Trophoblast cell (in vitro differentiated cells and primary cell): ENCODE results near the gene CEBPB.

ENCODE experiments used
- DNase-seq, 2 donors: peaks; one replicate each; pipeline ENCODE4 v3.0.0-alpha.2; 2016
- H2AFZ ChIP-seq: 2 replicates; pipeline ENCODE4 v1.6.1; 2013; ENCODE audit warnings: low read length, moderate library complexity, mild to moderate bottlenecking; ENCODE audit not compliant: insufficient read depth, poor library complexity
- H2AK5ac ChIP-seq: 2 replicates; pipeline ENCODE4 v1.6.1; 2013; ENCODE audit warnings: mild to moderate bottlenecking, low read length
- H2BK120ac ChIP-seq: 2 replicates; pipeline ENCODE4 v1.6.1; 2013; ENCODE audit warnings: low read length, mild to moderate bottlenecking, moderate library complexity; ENCODE audit not compliant: insufficient read depth, poor library complexity
- H2BK12ac ChIP-seq: 2 replicates; pipeline ENCODE4 v1.6.1; 2013; ENCODE audit warnings: mild to moderate bottlenecking, low read length, moderate library complexity
- H2BK5ac ChIP-seq: 2 replicates; pipeline ENCODE4 v1.6.1; 2013; ENCODE audit warnings: low read length, low read depth, moderate library complexity, mild to moderate bottlenecking; ENCODE audit not compliant: poor library complexity
- H3K14ac ChIP-seq: 2 replicates; pipeline ENCODE4 v1.6.1; 2013; ENCODE audit warnings: mild to moderate bottlenecking, low read length
- H3K18ac ChIP-seq: 2 replicates; pipeline ENCODE4 v1.6.1; 2013; ENCODE audit warnings: mild to moderate bottlenecking, low read length
- H3K23ac ChIP-seq: 2 replicates; pipeline ENCODE4 v1.6.1; 2013; ENCODE audit warnings: low read length
- H3K27ac ChIP-seq: 2 replicates; pipeline ENCODE4 v1.5.1; 2013; ENCODE audit warnings: low read depth, mild to moderate bottlenecking, inconsistent platforms, low read length, moderate library complexity
- H3K27me3 ChIP-seq: 2 replicates; pipeline ENCODE4 v1.6.1; 2013; ENCODE audit warnings: inconsistent platforms, mild to moderate bottlenecking, low read length, moderate library complexity; ENCODE audit not compliant: insufficient read depth
- H3K36me3 ChIP-seq, 2 experiments: 1 replicate in 1 of 2; 2 replicates in 1 of 2; pipeline ENCODE4 v1.6.1; 2013; ENCODE audit warnings: low read length in 2 of 2, mild to moderate bottlenecking in 2 of 2, moderate library complexity in 1 of 2; ENCODE audit not compliant: insufficient read depth in 2 of 2, control insufficient read depth in 1 of 2
- H3K4ac ChIP-seq: 2 replicates; pipeline ENCODE4 v1.6.1; 2013; ENCODE audit warnings: low read depth, mild to moderate bottlenecking, low read length, moderate library complexity
- H3K4me1 ChIP-seq, 2 experiments: 1 replicate in 1 of 2; 2 replicates in 1 of 2; pipeline ENCODE4 v1.6.1; 2013; ENCODE audit warnings: low read length in 2 of 2, mild to moderate bottlenecking in 2 of 2, moderate library complexity in 1 of 2; ENCODE audit not compliant: insufficient read depth in 2 of 2, control insufficient read depth in 1 of 2
- H3K4me2 ChIP-seq: 2 replicates; pipeline ENCODE4 v1.6.1; 2013; ENCODE audit warnings: inconsistent platforms, mild to moderate bottlenecking, low read length, moderate library complexity
- H3K4me3 ChIP-seq: 2 replicates; pipeline ENCODE4 v1.5.1; 2013; ENCODE audit warnings: mild to moderate bottlenecking, low read depth, low read length, inconsistent platforms
- H3K79me1 ChIP-seq: one replicate; pipeline ENCODE4 v1.6.1; 2013; ENCODE audit warnings: low read length
- H3K79me2 ChIP-seq: 2 replicates; pipeline ENCODE4 v1.6.1; 2013; ENCODE audit warnings: low read length, mild to moderate bottlenecking; ENCODE audit not compliant: control insufficient read depth, insufficient read depth, poor library complexity
- H3K9ac ChIP-seq: 2 replicates; pipeline ENCODE4 v1.6.1; 2013; ENCODE audit warnings: mild to moderate bottlenecking, low read length
- H3K9me3 ChIP-seq: 2 replicates; pipeline ENCODE4 v1.6.1; 2013; ENCODE audit warnings: low read depth, mild to moderate bottlenecking, control low read depth, inconsistent platforms, low read length; ENCODE audit not compliant: insufficient read depth
- H4K12ac ChIP-seq: 2 replicates; pipeline ENCODE4 v1.6.1; 2013; ENCODE audit warnings: low read depth, mild to moderate bottlenecking, low read length, moderate library complexity
- H4K8ac ChIP-seq: 2 replicates; pipeline ENCODE4 v1.6.1; 2013; ENCODE audit warnings: low read depth, mild to moderate bottlenecking, low read length, moderate library complexity
- H4K91ac ChIP-seq: one replicate; pipeline ENCODE4 v1.6.1; 2013; ENCODE audit warnings: low read depth, mild to moderate bottlenecking, low read length, moderate library complexity
- WGBS: extraction: QIAGEN DNeasy Blood & Tissue Kit; methylation state at CpG from one replicate; pipeline ENCODE4 v1.1.7; 2013; ENCODE audit warnings: missing lambda C conversion rate; ENCODE audit not compliant: insufficient read length, insufficient coverage; ENCODE audit errors: extremely low coverage; 5-methylcytosine and 5-hydroxymethylcytosine counted together

Gene CEBPB

GRCh38 chr20:50232651-50233324 is 42.2 kb downstream of the CEBPB start:
- H3K4me1 ChIP-seq = peaks cover 11 to 17% of the 10 kb centered on the region in 2 experiments
- no peaks in the 10 kb centered on the region for H3K27me3 ChIP-seq
- 100% methylated on average over 1 of the region's 7 CpGs for WGBS

GRCh38 chr20:50233325-50234212 is 42.9 kb downstream of the CEBPB start:
- H3K4me3 ChIP-seq = no peak overlapping the region
- no peak overlapping the region for H3K9ac ChIP-seq
- H3K4ac ChIP-seq = peak overlapping the region; percentile 28
- DNase-seq = no peak
- peak overlapping the region; percentile 85 for H4K91ac ChIP-seq
- peak overlapping the region; percentile 62 for H2BK12ac ChIP-seq
- H3K4me1 ChIP-seq = peaks cover 11 to 17% of the 10 kb centered on the region in 2 experiments
- H4K12ac ChIP-seq = no peak overlapping the region
- H3K36me3 ChIP-seq = no peaks in the 10 kb centered on the region
- no peaks in the 10 kb centered on the region for H3K79me2 ChIP-seq
- no peak overlapping the region for H2AFZ ChIP-seq
- H2AK5ac ChIP-seq = peak overlapping the region; percentile 92
- no peaks in the 10 kb centered on the region for H3K27me3 ChIP-seq
- peak overlapping the region; percentile 47 for H2BK120ac ChIP-seq
- H3K27ac ChIP-seq = peak overlapping the region; percentile 24
- peak overlapping the region; percentile 67 for H3K14ac ChIP-seq
- H3K18ac ChIP-seq = peak overlapping the region; percentile 76
- peaks cover 17% of the 10 kb centered on the region for H3K79me1 ChIP-seq
- H3K4me2 ChIP-seq = no peak overlapping the region
- H3K9me3 ChIP-seq = no peaks in the 10 kb centered on the region
- no peak overlapping the region for H3K23ac ChIP-seq
- no CpG with 5 or more reads among the region's 19 CpGs for WGBS
- H4K8ac ChIP-seq = peak overlapping the region; percentile 26
- peak overlapping the region; percentile 58 for H2BK5ac ChIP-seq

More at GRCh38 chr20:50232651-50233324, 42.2 kb downstream of the CEBPB start:
- no peak overlapping the region for H3K27ac ChIP-seq
- H2AFZ ChIP-seq = no peak overlapping the region
- H3K36me3 ChIP-seq = no peaks in the 10 kb centered on the region
- no peak overlapping the region for H3K23ac ChIP-seq
- H3K4me3 ChIP-seq = no peak overlapping the region
- H3K79me2 ChIP-seq = no peaks in the 10 kb centered on the region
- no peak overlapping the region for H2BK5ac ChIP-seq
- no peaks in the 10 kb centered on the region for H3K9me3 ChIP-seq
- H2AK5ac ChIP-seq = peak overlapping the region; percentile 30
- no peak overlapping the region for H3K18ac ChIP-seq
- no peak overlapping the region for H3K4me2 ChIP-seq
- no peak overlapping the region for H3K14ac ChIP-seq
- H3K4ac ChIP-seq = no peak overlapping the region
- no peak for DNase-seq
- no peak overlapping the region for H3K9ac ChIP-seq
- peak overlapping the region; percentile 13 for H2BK120ac ChIP-seq
- no peak overlapping the region for H4K8ac ChIP-seq
- H4K91ac ChIP-seq = peak overlapping the region; percentile 29
- no peak overlapping the region for H4K12ac ChIP-seq
- H2BK12ac ChIP-seq = no peak overlapping the region
- peaks cover 16% of the 10 kb centered on the region for H3K79me1 ChIP-seq

- Histone ChIP-seq H2BK5ac (peak overlapping the region; percentile 58), H3K27ac (peak overlapping the region; percentile 27), H4K8ac (peak overlapping the region; percentile 33), H4K12ac (no peak overlapping the region), H3K79me1 (peaks cover 17% of the 10 kb centered on the region), H3K4me3 (no peak overlapping the region), H2BK12ac (peak overlapping the region; percentile 62), H3K4me2 (no peak overlapping the region), H4K91ac (peak overlapping the region; percentile 85), H3K9ac (no peak overlapping the region), H3K4me1 (peaks cover 11 to 17% of the 10 kb centered on the region in 2 experiments), H2AFZ (peak overlapping the region; percentile 40), H3K18ac (peak overlapping the region; percentile 76), H3K27me3 (no peaks in the 10 kb centered on the region), H3K79me2 (no peaks in the 10 kb centered on the region), H2AK5ac (peak overlapping the region; percentile 92), H3K9me3 (no peaks in the 10 kb centered on the region), H3K36me3 (no peaks in the 10 kb centered on the region), H3K14ac (peak overlapping the region; percentile 67), H2BK120ac (peak overlapping the region; percentile 47), H3K23ac (no peak overlapping the region), H3K4ac (peak overlapping the region; percentile 28)
- no CpG with 5 or more reads among the region's 12 CpGs for WGBS
- no peak for DNase-seq
Measured at GRCh38 chr20:50234288-50234687, 43.7 kb downstream of the CEBPB start.

GRCh38 chr20:50237349-50237748 is 46.7 kb downstream of the CEBPB start:
- Histone ChIP-seq H4K91ac (peak overlapping the region; percentile 32), H3K9ac (no peak overlapping the region), H3K4me2 (no peak overlapping the region), H3K36me3 (no peaks in the 10 kb centered on the region), H3K27ac (no peak overlapping the region), H3K14ac (peak overlapping the region; percentile 27), H3K4ac (no peak overlapping the region), H3K27me3 (no peaks in the 10 kb centered on the region), H3K79me1 (peaks cover 21% of the 10 kb centered on the region), H2AK5ac (no peak overlapping the region), H2BK12ac (peak overlapping the region; percentile 56), H3K23ac (no peak overlapping the region), H3K79me2 (no peaks in the 10 kb centered on the region), H2AFZ (no peak overlapping the region), H3K9me3 (no peaks in the 10 kb centered on the region), H4K12ac (no peak overlapping the region), H3K18ac (no peak overlapping the region), H3K4me3 (no peak overlapping the region), H3K4me1 (peaks cover 14 to 26% of the 10 kb centered on the region in 2 experiments), H2BK120ac (peak overlapping the region; percentile 46), H4K8ac (peak overlapping the region; percentile 17), H2BK5ac (no peak overlapping the region)
- no CpG with 5 or more reads among the region's 4 CpGs for WGBS
- DNase-seq = peak; percentile 94 to 96
